GM10248 (cell line): ENCODE data around the gene PMVK.

Source experiments
- CTCF ChIA-PET: fragments of 300-600 bp; sonication (Branson Sonifier 250); formaldehyde crosslinking; extraction: SDS; loops from one replicate; lab custom pipeline; 2021; ENCODE audit warnings: antibody characterized with exemption; lab: Yijun Ruan, JAX
- POLR2A ChIA-PET: fragments of 350-650 bp; sonication (Branson Sonifier 250); formaldehyde crosslinking; extraction: SDS; loops from one replicate; lab custom pipeline; 2020; ENCODE audit warnings: antibody characterized with exemption; lab: Yijun Ruan, JAX
- DNase-seq: peaks from one replicate; pipeline ENCODE4 v3.0.0; 2012; ENCODE audit errors: extremely low spot score
- CTCF ChIP-seq: IDR thresholded peaks from 2 replicates; pipeline ENCODE4 v1.5.1; 2012; ENCODE audit warnings: mild to moderate bottlenecking, low read depth; ENCODE audit errors: extremely low read depth, missing control alignments, control extremely low read depth

Gene PMVK

GRCh38 chr1:154934358-154934948, 2.1 kb downstream of the PMVK start:
- no peak for TF ChIP-seq CTCF
- POLR2A ChIA-PET = interaction anchor here (0.6 to 0.7 kb wide), 2 partner anchors 68 to 323 kb away, joined by 3 to 4 read pairs; no protein-coding TSS in a partner anchor
- CTCF ChIA-PET = interaction anchor here (1.5 to 2.9 kb wide), 3 partner anchors 10 to 151 kb away, joined by 4 to 12 read pairs (median 5); no protein-coding TSS in a partner anchor

DNA sequence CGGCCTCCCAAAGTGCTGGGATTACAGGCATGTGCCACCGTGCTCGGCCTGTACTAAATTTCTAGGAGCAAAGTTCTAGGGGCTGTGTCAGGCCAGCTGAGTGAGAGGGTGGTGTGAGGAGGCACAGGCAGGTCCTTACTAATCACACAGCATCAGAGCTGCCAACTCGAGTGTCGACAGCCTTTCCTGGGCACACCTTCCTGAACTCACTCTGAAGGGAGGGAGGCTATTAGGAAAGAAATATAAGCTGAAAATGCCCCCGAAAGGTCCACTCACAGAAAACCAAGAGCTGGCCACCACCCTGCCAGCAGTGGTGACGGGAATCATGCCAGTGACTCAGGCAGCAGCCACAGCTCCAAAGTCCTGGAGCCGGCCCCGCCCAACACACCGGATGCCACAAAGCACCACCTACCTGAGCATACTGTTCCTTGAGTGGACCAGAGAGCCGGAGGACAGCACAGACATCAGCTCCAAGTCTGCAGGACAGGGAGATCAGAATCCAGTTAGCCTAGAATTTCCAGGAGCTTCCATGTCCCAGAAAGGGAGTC, 4.5 kb downstream of the PMVK start:
- ChIA-PET POLR2A (no interaction called here), CTCF (interaction anchor here (1.0 to 1.4 kb wide), 3 partner anchors 125 to 453 kb away, joined by 3 read pairs; no protein-coding TSS in a partner anchor)
- no peak for DNase-seq
- no peak for TF ChIP-seq CTCF

More at GRCh38 chr1:154934358-154934948, 2.1 kb downstream of the PMVK start:
- no peak for DNase-seq

DNA sequence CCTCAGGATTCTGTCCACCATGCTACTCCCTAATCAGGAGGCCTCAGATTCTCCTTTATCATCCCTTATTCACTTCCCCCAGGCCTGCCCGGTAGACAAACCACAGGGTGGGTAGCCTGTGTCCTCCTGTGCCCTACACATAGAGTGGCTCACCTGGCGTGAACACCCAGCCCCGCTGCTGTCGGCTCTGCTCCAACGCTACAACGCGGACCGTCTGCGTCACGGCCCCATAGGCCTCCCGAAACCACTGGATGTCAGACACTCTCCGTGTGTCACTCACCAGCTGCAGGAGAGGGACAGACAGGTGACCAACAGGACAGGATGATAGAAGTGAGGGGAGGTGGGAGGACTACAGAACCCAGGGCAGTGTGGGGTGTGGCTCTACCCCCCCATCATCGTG, 10.3 kb downstream of the PMVK start:
- CTCF ChIA-PET = interaction anchor here (2.8 kb wide), 1 partner anchor 10 kb away, joined by 18 read pairs; the partner anchor contains the start of gene PMVK
- POLR2A ChIA-PET = no interaction called here
- TF ChIP-seq CTCF = no peak
- no peak for DNase-seq

DNA sequence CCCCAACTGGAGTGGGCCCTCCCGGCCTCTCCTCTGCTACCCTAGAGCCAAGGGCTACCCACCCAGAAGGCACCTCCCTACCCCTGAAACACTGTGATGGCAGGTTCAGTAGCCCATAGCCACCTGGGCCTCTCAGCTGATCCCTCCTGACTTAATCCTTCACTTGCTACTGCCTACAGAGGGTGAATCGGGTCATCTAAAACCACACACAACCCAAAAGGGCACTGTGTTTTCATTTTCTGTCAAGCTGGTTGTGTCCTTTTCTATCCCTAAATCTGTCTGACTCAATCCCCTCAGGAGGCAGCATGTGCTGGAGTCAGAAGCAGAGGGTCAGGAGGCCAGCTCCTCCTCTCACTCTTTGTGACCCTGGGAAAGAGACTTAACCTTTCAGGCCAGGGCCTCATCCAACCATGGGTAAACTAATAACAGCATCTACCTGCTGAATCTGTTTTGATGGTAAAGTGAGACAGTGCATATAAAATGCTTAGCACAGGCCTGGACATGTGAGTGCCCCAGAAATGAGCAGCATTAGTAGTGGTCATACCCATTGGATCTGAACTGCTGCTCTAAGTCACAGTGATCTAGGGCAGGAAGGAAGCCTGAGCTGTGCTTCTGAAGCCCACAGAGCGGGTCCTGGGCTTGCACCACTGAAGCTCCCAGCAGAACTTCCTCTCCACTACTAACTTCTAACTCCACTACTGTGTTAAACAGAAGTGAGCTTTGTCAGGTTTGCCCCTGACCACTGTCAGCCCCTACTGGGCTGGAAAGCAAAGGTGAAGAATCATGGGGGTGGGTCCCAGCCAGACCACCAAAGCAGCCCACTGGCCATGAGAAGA, 11.0 kb downstream of the PMVK start:
- TF ChIP-seq CTCF = no peak
- CTCF ChIA-PET = interaction anchor here (1.0 to 2.8 kb wide), 3 partner anchors 11 to 34 kb away, joined by 3 to 18 read pairs (median 4); partner anchors contain the start of gene PMVK
- no peak for DNase-seq
- POLR2A ChIA-PET = interaction anchor here (1.1 kb wide), 1 partner anchor 18 kb away, joined by 3 read pairs; no protein-coding TSS in a partner anchor

DNA sequence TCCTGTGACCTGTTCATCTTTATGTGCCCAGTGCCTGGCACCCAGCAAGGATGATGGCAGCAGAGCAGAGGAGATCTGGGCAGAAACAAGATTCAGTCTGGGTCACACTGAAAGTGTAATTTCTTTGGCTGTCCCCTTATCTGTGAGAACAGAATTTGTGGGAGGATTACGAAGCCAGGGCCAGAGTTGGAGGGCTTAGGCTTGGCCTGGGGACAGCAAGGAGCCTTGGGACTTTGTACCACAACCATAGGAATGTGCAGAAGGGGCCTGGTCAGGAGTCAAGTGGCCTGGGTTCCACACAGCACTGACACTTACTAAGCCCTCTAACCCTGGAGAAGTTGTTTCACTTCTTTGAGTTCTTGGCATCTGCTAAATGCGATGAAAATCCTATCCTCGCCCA, 12.8 kb downstream of the PMVK start:
- TF ChIP-seq CTCF = no peak
- CTCF ChIA-PET = interaction anchor here (1.7 kb wide), 1 partner anchor 13 kb away, joined by 4 read pairs; the partner anchor contains the start of gene PMVK
- DNase-seq = no peak
- POLR2A ChIA-PET = no interaction called here

- no peak for DNase-seq
- CTCF ChIA-PET = interaction anchor here (1.0 to 1.9 kb wide), 9 partner anchors 9 to 244 kb away, joined by 3 to 6 read pairs (median 3); partner anchors contain the start of gene PMVK
- POLR2A ChIA-PET = no interaction called here
- no peak for TF ChIP-seq CTCF
Observed at GRCh38 chr1:154913273-154913672, 23.2 kb downstream of the PMVK start.
